Ovary (tissue), 9 donors: Measurements from ENCODE around the gene CACNG5. TPM values are rescaled to one million over a fixed set of nuclear protein-coding genes. Genes with fewer than 3 reads are reported as not detected.

Experiments
- DNase-seq, 5 donors: peaks; one replicate each; pipeline ENCODE4 v3.0.0-alpha.2; 2019 to 2020
- H3K27ac ChIP-seq, 2 donors: fragments of 200-600 bp; one replicate each; pipeline versions ENCODE4 v1.5.1 to v1.8.0; 2019 to 2022
- H3K27me3 ChIP-seq: fragments of 200-600 bp; one replicate; pipeline ENCODE4 v1.8.0; 2022
- H3K36me3 ChIP-seq: fragments of 200-600 bp; sonication (generic); one replicate; pipeline ENCODE4 v1.5.1; 2019
- H3K4me1 ChIP-seq: one replicate; pipeline ENCODE4 v1.8.1; 2013; ENCODE audit warnings: mild to moderate bottlenecking, moderate library complexity; ENCODE audit not compliant: insufficient read depth
- H3K4me3 ChIP-seq: fragments of 200-600 bp; sonication (generic); one replicate; pipeline ENCODE4 v1.5.1; 2017
- H3K9me3 ChIP-seq, 2 donors: fragments of 200-600 bp in 1 of 2; sonication (generic) in 1 of 2; one replicate each; pipeline versions ENCODE4 v1.5.1 to v1.8.1; 2013 to 2019; ENCODE audit warnings: mild to moderate bottlenecking in 1 of 2, moderate library complexity in 1 of 2
- EP300 ChIP-seq: sonication (generic); formaldehyde crosslinking; IDR thresholded peaks from one replicate; pipeline ENCODE4 v1.6.1; 2017; ENCODE audit warnings: antibody characterized with exemption
- POLR2A ChIP-seq: fragments of 450-650 bp; IDR thresholded peaks from one replicate; pipeline ENCODE4 v1.6.1; 2017; ENCODE audit warnings: antibody characterized with exemption, mild to moderate bottlenecking, moderate library complexity
- WGBS, 3 donors: extraction: QIAGEN DNeasy Blood & Tissue Kit in 1 of 3; methylation state at CpG; one replicate each; pipeline versions ENCODE4 v1.1.5 to v1.1.7; 2013 to 2017; 5-methylcytosine and 5-hydroxymethylcytosine counted together
- intact Hi-C, 4 donors: fragments of 100-400 bp; cut with DNase I; formaldehyde crosslinking; loops; one replicate each; pipeline versions ENCODE4 v1.11.0 to v1.15.1; 2022 to 2023
- polyA plus RNA-seq, 2 donors: library from polyadenylated mRNA; stranded (reverse); fragments of 200-250 nt in 1 of 2; fragments of 350-450 nt in 1 of 2; fragmentation: Illumina TruSeq in 1 of 2; extraction: RNeasy Lipid Tissue Mini Kit (QIAGEN cat#74804) in 1 of 2; gene quantifications; one replicate each; pipeline ENCODE4 v1.2.3, GENCODE V29; 2013 to 2014
- total RNA-seq, 7 donors: library from RNA; depleted of rRNA in 2 of 7; stranded (reverse); fragments of >200 nt in 2 of 7; fragmentation: NEBNext Ultra II Directional in 3 of 7; extraction: Animal tissue kit (Norgen Biotek cat#: 25700) in 3 of 7; gene quantifications; one replicate each; pipeline versions ENCODE4 v1.1.0 to v1.2.4, GENCODE V29; 2016 to 2023
- TF ChIP-seq, protein P1 (sequence below), 3 donors: fragments of 450-650 bp in 2 of 3; fragments of 200-600 bp in 1 of 3; IDR thresholded peaks; one replicate each; pipeline versions ENCODE4 v1.5.1 to v1.8.0; 2016 to 2022; ENCODE audit warnings: antibody characterized with exemption in 3 of 3, mild to moderate bottlenecking in 1 of 3
- donor health status: DM: no; HTN: no; CAD: no; lungs with moderate emphysema.
- donor health status: DM: no; HTN: no; CAD: no.
- donor health status: Bipolar disorder and iron deficiency.
- donor health status: DM: yes; HTN: yes; CAD: no.
- donor health status: DM: no; HTN: no; CAD: no.
- donor health status: DM: yes; HTN: yes; CAD: no.

The CACNG5 gene
- total and polyA plus RNA-seq, 9 donors: not detected

GRCh38 chr17:66837885-66838665 is 3.2 kb downstream of the CACNG5 start:
- TF ChIP-seq, protein P1, sequence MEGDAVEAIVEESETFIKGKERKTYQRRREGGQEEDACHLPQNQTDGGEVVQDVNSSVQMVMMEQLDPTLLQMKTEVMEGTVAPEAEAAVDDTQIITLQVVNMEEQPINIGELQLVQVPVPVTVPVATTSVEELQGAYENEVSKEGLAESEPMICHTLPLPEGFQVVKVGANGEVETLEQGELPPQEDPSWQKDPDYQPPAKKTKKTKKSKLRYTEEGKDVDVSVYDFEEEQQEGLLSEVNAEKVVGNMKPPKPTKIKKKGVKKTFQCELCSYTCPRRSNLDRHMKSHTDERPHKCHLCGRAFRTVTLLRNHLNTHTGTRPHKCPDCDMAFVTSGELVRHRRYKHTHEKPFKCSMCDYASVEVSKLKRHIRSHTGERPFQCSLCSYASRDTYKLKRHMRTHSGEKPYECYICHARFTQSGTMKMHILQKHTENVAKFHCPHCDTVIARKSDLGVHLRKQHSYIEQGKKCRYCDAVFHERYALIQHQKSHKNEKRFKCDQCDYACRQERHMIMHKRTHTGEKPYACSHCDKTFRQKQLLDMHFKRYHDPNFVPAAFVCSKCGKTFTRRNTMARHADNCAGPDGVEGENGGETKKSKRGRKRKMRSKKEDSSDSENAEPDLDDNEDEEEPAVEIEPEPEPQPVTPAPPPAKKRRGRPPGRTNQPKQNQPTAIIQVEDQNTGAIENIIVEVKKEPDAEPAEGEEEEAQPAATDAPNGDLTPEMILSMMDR (IDR thresholded peaks at IDR 0.05): no peak
- TF ChIP-seq POLR2A: no peak
- no peak for TF ChIP-seq EP300
- no peak overlapping the region for H3K4me3 ChIP-seq
- no peak for DNase-seq
- no peak overlapping the region for H3K27ac ChIP-seq
- intact Hi-C loops: no loop called here
- H3K9me3 ChIP-seq: no peaks in the 10 kb centered on the region
- no peaks in the 10 kb centered on the region for H3K4me1 ChIP-seq
- no peaks in the 10 kb centered on the region for H3K27me3 ChIP-seq
- no peaks in the 10 kb centered on the region for H3K36me3 ChIP-seq
- 62 to 67% (median 63%) methylated on average over 11 of the region's 11 CpGs for WGBS, 3 donors

- Histone ChIP-seq H3K9me3 (no peaks in the 10 kb centered on the region), H3K27me3 (no peaks in the 10 kb centered on the region), H3K4me1 (no peaks in the 10 kb centered on the region), H3K36me3 (no peaks in the 10 kb centered on the region), H3K4me3 (no peak overlapping the region), H3K27ac (no peak overlapping the region)
- no peak for DNase-seq
- intact Hi-C loops: no loop called here
- 80 to 84% (median 81%) methylated on average over 9 of the region's 9 CpGs for WGBS, 3 donors
- TF ChIP-seq POLR2A: no peak
- TF ChIP-seq EP300: no peak
- TF ChIP-seq, protein P1 (IDR thresholded peaks at IDR 0.05): no peak
These were observed 4.7 kb downstream of the CACNG5 start for GRCh38 chr17:66839616-66840015.

DNA sequence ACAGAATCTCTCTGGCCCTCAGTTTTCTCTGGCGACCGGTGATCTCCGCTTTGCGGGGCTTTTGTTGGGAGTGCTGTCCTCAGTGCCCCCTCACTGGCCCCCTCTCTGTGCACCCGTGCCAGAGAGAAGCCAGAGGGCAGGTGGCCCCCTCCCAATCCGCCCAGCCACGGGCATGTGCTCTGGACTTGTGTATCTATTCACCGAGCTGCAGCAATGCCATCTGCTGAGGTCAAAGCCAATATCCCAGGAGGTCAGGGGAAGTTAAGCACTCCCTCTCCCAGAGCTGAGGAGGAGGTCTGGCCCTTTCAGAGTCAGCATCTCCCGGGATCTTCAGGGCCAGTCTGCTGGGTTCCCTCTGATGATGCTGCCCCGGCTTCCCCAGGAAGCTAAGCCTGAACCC is 5.1 kb downstream of the CACNG5 start:
- WGBS, 3 donors: 54 to 71% (median 64%) methylated on average over 10 of the region's 10 CpGs
- intact Hi-C loops: no loop called here

DNA sequence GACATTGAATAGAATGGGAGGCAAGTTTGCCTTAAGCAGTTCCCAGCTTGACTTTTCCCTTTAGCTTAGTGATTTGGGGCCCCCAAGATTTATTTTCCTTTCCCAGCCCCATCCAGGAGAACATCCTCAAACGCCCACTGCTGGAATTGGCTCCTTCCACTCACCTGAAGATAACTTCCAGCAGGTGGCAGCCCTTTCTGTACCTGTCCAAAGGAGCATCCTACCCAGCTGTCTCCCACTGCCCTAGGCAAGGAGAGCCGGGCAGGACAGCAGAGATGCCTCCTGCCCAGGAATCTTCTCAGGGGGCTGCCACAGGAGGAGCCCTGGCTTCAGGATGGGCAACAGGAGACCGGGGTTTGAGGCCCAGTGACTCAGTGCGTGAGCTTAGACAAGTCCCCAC is 6.4 kb downstream of the CACNG5 start:
- Histone ChIP-seq H3K4me3 (no peak overlapping the region), H3K27ac (no peak overlapping the region), H3K4me1 (no peaks in the 10 kb centered on the region), H3K36me3 (no peaks in the 10 kb centered on the region), H3K9me3 (no peaks in the 10 kb centered on the region), H3K27me3 (no peaks in the 10 kb centered on the region)
- no peak for TF ChIP-seq EP300
- TF ChIP-seq POLR2A: no peak
- TF ChIP-seq, protein P1 (IDR thresholded peaks at IDR 0.05): no peak
- intact Hi-C loops: no loop called here
- DNase-seq: no peak
- WGBS, 3 donors: 35 to 53% (median 48%) methylated on average over 4 of the region's 4 CpGs

More for the DNA sequence above, 5.1 kb downstream of the CACNG5 start:
- no peaks in the 10 kb centered on the region for H3K27me3 ChIP-seq
- H3K27ac ChIP-seq: no peak overlapping the region
- H3K4me3 ChIP-seq: no peak overlapping the region
- H3K9me3 ChIP-seq: no peaks in the 10 kb centered on the region
- H3K4me1 ChIP-seq: no peaks in the 10 kb centered on the region
- TF ChIP-seq POLR2A (no peak), EP300 (no peak)
- TF ChIP-seq, protein P1 (IDR thresholded peaks at IDR 0.05): no peak
- no peaks in the 10 kb centered on the region for H3K36me3 ChIP-seq
- no peak for DNase-seq
